ENCODE data around the gene CIB4.

The CIB4 gene

DNA sequence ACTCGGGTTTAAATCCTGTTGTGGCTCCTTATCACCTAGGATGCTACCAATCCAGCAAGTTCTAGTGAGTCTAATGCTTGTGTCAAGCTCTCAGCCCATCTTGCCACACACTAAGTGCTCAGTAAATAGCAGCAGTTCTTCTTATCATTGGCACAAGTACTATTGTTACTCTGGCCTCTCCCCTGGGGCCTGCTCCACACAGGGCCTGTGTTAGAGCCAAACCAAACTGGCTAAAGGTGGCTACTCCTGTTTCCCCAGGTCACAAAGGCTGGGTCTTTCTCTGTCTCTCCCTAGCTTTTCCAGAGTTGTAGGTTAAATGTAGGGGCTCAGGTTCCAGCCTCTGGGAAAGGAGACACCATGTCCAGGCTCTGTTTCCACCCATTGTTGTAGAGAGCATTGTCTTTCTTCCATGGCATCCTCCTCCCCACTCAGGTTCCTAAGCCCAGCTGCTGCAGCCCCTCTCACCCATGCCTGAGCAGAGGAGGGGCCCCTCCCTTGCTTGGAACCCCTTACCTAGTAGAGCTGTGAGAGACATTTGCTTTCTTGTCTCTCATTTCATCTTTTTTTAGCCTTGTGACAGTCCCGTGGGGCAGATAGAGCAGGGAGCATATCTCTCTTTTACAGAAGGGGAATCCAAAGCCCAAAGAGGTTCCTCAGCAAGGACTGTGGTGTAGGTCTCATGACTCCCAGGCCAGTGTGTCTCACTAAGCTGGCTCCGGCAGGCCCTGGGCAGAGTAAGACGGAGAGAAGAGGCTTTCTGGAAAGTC, 106.9 kb downstream of the CIB4 start:
- FAIRE-seq, result no peak
- DNase-seq (ENCODE audit: insufficient read length, low spot score), result no peak

GRCh38 chr2:26533661-26534060, 107.5 kb downstream of the CIB4 start:
- no peak for FAIRE-seq
- no peak for DNase-seq (ENCODE audit: insufficient read length, low spot score)

- FAIRE-seq (no peak), DNase-seq (ENCODE audit: insufficient read length, low spot score) (no peak)
These were observed 108.6 kb downstream of the CIB4 start for GRCh38 chr2:26532301-26533250.
